GM13976 (cell line): Measurements from ENCODE around the gene GHR.

Source experiments
- DNase-seq: peaks from one replicate; pipeline ENCODE4 v3.0.0; 2012; ENCODE audit warnings: low spot score
- in situ Hi-C: fragments of 300-500 bp; cut with MboI; formaldehyde crosslinking; loops from one replicate; pipeline ENCODE4 v1.12.0; 2022; ENCODE audit warnings: low sequenced_read_pairs, mixed read lengths, inconsistent platforms; ENCODE audit not compliant: unreplicated experiment
- TF ChIP-seq, protein P1 (sequence below): IDR thresholded peaks from 2 replicates; pipeline ENCODE4 v1.5.1; 2012; ENCODE audit warnings: borderline replicate concordance, mild to moderate bottlenecking; ENCODE audit not compliant: insufficient read depth; ENCODE audit errors: extremely low read depth, missing control alignments, control extremely low read depth

GHR gene

DNA sequence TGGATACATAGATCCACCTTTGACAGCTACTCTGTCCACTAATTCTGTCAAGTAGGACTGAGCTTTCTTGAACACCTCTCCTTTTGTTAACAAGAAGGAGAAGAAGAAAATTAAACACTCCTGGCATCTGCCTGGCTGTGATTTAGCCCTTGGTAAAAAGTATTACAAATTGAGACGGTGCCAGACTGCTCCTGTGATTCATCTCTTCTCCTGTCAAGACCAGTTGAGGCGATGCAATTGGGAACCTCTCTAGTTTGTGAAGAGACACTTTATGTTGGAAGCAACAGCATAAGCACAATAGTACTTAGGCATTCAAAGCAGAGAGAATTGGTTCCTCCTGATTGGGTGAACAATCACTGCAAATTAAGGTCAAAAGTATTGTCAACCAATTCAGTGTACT, 72.7 kb downstream of the GHR start:
- TF ChIP-seq, protein P1, sequence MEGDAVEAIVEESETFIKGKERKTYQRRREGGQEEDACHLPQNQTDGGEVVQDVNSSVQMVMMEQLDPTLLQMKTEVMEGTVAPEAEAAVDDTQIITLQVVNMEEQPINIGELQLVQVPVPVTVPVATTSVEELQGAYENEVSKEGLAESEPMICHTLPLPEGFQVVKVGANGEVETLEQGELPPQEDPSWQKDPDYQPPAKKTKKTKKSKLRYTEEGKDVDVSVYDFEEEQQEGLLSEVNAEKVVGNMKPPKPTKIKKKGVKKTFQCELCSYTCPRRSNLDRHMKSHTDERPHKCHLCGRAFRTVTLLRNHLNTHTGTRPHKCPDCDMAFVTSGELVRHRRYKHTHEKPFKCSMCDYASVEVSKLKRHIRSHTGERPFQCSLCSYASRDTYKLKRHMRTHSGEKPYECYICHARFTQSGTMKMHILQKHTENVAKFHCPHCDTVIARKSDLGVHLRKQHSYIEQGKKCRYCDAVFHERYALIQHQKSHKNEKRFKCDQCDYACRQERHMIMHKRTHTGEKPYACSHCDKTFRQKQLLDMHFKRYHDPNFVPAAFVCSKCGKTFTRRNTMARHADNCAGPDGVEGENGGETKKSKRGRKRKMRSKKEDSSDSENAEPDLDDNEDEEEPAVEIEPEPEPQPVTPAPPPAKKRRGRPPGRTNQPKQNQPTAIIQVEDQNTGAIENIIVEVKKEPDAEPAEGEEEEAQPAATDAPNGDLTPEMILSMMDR, result no peak
- in situ Hi-C loops, result no loop called here
- DNase-seq, result no peak

DNA sequence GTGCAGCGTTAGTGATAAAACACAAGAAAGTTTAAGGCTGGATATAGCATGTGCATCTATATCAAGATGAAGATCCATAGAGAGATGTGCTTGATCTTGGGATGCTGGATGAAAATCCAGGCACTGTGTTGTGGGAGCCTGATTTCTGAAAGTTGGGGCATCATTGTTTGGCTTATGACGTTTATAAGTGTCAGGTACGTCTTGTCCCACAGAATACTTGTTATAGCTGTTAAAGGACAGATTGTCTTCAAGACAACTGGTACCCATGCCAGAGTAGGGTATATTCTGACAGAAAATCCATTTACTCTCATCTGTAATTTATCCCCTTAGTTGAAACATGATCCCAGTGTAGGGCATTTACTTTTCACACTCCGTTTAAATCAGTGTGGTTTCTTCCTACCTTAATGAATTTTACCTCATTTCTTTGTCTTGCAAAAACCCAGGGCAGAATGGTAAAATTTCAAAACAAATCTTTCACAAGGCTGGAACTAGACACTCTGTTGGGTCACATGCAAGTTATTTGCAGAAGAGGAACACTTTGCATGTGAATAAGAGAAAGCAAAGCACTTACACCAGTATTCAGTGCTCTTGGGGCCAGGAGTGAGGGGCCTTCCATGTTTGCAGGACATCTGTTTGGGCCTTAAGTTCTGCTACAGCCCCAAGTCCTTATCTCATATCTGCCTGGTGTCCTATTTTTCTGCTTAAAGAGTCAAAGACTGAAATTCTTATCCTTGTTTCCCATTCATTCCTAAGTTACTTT, 73.3 kb downstream of the GHR start:
- TF ChIP-seq, protein P1, result no peak
- in situ Hi-C loops, result no loop called here
- DNase-seq, result no peak

DNA sequence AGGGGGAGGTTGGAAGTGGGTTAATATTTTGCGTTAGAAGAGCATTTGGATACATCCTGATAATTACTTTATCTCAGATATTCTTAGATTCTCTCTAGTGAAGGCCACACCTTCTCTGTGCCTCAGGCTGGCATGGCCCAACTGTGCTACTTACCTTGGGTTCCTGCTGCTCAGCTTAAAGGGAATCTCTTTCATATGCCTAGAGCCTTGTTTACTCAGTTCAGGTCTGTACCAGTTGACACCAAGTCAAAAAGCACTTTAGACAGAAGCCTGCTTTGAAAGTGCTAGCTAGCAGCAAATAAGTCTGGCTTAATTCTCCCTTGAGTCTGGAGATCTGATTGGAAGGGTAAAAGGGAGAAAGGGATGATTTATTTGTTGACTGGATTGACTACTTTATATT, 74.8 kb downstream of the GHR start:
- no peak for DNase-seq
- TF ChIP-seq, protein P1, result no peak
- in situ Hi-C loops, result no loop called here

DNA sequence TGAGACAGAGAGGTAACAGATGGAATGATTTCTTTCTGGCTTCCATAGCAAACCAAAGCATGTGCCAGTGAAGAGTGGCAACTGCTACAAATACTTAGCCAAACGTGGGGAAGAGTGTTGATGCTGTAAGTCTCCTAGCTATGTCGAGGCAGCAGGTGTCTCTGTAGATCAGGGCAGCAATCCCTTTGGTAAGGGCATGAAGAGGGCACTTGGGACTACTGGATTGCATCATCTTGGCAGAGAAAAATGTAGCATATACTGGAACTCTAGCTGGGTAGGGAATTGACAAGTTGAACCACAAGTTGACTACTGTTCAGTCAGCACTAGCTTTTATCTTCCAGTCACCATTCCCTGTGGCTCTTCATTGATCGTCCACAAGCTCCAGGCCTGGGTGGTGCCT, 75.8 kb downstream of the GHR start:
- TF ChIP-seq, protein P1, result no peak
- no peak for DNase-seq
- in situ Hi-C loops, result no loop called here

DNA sequence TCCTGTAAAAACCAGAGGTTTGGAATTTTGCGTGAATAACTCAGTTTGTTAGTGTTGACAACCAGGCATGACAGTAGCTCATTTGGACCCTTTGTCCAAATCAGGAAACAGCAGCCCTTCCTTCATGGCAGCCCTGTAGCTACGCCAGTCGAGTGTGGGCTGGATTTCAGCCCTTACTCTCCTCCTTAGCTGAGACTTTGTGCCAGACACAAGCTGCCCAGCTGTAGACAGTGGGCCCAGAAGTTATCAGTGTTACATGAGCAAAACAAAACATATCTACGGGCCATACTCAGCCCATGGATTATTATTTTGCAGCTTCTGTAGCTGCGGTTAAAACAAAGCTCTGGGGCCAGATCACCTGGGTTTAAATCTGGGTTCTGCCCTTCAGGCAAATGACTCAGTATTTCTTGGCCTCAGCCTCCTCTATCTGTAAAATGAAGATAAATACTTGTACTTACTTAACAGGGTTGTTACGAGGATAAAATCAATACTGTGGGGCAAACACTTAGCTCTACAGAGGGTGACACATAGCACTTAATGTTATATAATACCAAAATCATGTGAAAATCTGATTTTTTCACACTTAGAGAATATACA, 76.9 kb downstream of the GHR start:
- TF ChIP-seq, protein P1, result no peak
- DNase-seq, result no peak
- in situ Hi-C loops, result no loop called here

DNA sequence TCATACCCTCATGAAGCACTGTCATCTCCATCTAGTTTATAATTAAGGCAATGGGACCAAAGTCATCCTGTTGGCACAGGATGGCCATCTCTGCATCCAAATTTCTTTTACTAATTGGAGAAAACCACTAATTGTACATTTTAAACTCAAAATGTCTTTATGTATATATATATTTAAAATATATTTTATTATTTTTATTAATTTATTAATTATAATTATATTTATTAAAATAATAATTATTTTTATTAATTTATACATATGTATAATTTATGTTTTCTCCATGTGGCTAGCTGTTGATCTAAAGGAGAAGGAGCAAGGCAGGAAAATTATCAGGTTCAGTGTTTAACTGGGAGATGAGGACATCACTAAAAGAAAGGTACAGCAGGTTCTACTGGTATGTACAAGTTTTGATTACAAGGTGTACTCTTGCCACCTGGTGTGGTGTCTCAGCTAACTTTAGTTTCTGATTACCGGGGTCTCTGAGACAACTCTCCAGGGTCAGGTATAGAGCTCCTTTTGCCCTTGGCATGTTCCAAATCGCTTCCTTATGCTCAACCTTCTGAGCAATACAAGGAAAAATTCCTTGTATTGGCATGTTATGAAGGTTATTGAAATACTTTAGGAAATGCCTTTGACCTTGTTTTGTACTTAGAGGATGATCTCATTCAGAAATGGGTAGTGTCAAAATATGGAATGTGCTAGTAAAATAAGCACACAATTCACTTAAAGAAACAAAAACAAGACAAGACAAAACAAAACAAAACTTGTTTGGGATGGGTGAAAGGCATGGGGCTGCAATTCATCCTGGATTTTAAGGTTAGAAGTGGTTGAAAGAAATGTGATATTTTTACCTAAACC, 79.6 kb downstream of the GHR start:
- no peak for DNase-seq
- TF ChIP-seq, protein P1, result no peak
- in situ Hi-C loops, result no loop called here
